ENCODE data around the gene HMCES. TPM values are rescaled to one million over a fixed set of nuclear protein-coding genes. Genes with fewer than 3 reads are reported as not detected.
A peak's percentile ranks its signal among the peaks of the same experiment; 100 is the strongest.

The HMCES gene
- total and polyA plus RNA-seq, 2 of the 13 experiments (the other 11 are each of a cell fraction or from before 2014, with no cell fraction given) = 16.1 to 37.5 TPM

GRCh38 chr3:129234441-129234840 lies 44.2 kb upstream of the HMCES start (continued):
- TF ChIP-seq ZBTB4 (CRISPR knock-in tag; IDR thresholded peaks at IDR 0.05; ENCODE audit: borderline replicate concordance) (no peak), SPEN (CRISPR knock-in tag; IDR thresholded peaks at IDR 0.05; ENCODE audit: low read depth) (no peak), CENPT (CRISPR knock-in tag; IDR thresholded peaks at IDR 0.05; ENCODE audit: low read depth) (no peak)

GRCh38 chr3:129235344-129235917 lies 43.2 kb upstream of the HMCES start:
- Histone ChIP-seq H3K27ac (ENCODE audit: extremely low read length, insufficient read depth, low read length) (no peak overlapping the region), H3K36me3 (replicated peaks in 1 of 2; ENCODE audit: control insufficient read depth in 1 of 2, insufficient read depth in 2 of 2, low read length in 2 of 2) (no peaks in the 10 kb centered on the region), H3K4me3 (replicated peaks in 1 of 3; ENCODE audit: insufficient read depth in 1 of 3, low read depth in 2 of 3, low read length in 3 of 3) (no peak overlapping the region), H3K79me2 (ENCODE audit: insufficient read depth, low read length) (no peaks in the 10 kb centered on the region), H4K20me1 (ENCODE audit: insufficient read depth, low read length) (no peaks in the 10 kb centered on the region), H3K9me3 (ENCODE audit: low read length) (no peaks in the 10 kb centered on the region), H3K9ac (ENCODE audit: insufficient read depth, low read depth, low read length) (no peak overlapping the region), H2AFZ (ENCODE audit: low read length) (no peak overlapping the region), H3K4me1 (ENCODE audit: insufficient read depth, low read length) (peaks cover 47% of the 10 kb centered on the region), H3K4me2 (ENCODE audit: low read depth, low read length) (no peak overlapping the region), H3K27me3 (ENCODE audit: control insufficient read depth in 1 of 2, insufficient read depth in 2 of 2, low read length in 2 of 2) (no peaks in the 10 kb centered on the region)
- no TSS peak for BruUV-seq (replicated peaks)
- FAIRE-seq = no peak
- ChIA-PET POLR2A (interaction anchor here (0.9 kb wide), 1 partner anchor 11 kb away, joined by 3 read pairs; no protein-coding TSS in a partner anchor), CTCF (ENCODE audit: low intra/inter-chr PET ratio, low total read pairs) (no interaction called here)
- no peak for ATAC-seq
- no peak for DNase-seq (ENCODE audit: low spot score)
- in situ Hi-C loops (cut with HindIII; ENCODE audit: extremely low pct_ligation_motif_present, low pct_unique_long_range_greater_than_20kb) (no loop called here), intact Hi-C loops (cut with micrococcal nuclease; ENCODE audit: unreplicated experiment) (no loop called here)
- 40% methylated on average over 2 of the region's 4 CpGs for whole genome bisulfite sequencing (ENCODE audit: low lambda C conversion rate)
- TF ChIP-seq ZNF543 (CRISPR knock-in tag; IDR thresholded peaks at IDR 0.05) = peak; percentile 100
- TF ChIP-seq RNF219 (CRISPR knock-in tag; IDR thresholded peaks at IDR 0.05) = no peak
- TF ChIP-seq ZNF670 (CRISPR knock-in tag; IDR thresholded peaks at IDR 0.05; ENCODE audit: borderline replicate concordance) = no peak
